HG02623 (cell line): ENCODE measurements around the gene SEC23B.

Experiments used
- ATAC-seq: cut with Tn5 transposase; IDR thresholded peaks from one replicate; pipeline ENCODE4 v1.9.1; 2021; ENCODE audit warnings: moderate library complexity; ENCODE audit not compliant: unreplicated experiment

Gene SEC23B

DNA sequence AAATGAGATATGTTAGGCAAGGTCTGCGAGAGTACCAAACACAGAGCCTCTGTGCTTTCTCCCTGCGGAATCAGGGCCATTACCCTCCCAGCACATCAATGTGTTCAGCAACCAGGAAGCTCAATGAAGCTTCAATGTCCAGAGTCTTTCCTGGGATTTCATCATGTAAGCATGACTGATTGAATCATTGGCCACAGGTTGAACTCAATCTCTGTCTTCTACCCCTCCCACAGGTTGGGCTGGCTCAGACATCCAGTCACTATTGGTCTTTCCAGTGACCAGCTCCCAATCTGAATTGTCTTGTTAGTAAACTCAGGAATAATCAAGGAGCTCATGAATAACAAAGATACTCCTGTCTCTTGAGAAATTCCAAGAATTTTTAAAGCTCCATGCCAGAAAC is 77.4 kb downstream of the SEC23B start:
- no peak for ATAC-seq

DNA sequence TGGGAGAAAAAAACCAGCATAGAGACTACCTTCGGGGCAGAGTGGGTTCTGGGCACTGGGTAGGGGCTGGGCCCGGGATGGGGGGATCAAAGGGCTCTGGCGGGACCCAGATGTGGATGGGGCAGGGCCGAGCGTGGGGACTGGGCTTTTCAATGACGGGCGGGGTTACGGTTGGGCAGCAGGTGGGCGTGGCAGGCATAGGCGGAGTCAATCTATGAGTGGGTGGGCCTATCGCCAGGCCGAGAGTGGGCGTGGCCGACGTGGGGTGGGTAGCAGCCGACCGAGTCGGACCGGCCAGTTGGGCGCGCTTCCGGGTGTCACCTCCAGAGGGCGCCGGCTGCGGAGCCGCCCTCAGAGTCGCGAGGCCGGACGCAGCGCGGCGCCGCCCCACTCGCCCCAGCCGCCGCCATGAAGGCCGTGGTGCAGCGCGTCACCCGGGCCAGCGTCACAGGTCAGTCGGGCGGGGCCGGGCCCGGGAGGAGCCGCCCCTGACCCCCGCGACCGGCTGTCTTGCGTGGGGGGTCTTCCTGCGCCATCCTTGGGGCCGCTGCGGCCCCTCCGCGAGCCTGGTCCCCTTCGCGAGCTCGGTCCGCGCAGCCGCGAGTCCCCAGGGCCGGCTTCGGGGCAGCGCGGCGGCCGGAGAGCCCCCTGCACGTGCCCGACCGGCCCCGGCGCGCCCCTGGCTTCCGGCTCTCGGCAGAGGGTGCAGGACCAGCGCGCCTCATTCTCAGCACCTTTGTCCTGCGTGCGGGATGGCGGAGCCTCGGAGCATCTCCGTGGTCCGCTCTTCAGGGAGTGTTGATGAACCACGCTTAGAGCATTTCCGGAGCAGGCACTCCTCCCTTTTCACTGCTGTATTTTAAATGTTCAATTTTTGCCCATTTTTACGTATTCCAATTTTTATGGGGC is 80.2 kb downstream of the SEC23B start, which contains the start of gene DTD1:
Gene DTD1, plus strand, starts transcription at position 390 of the 909 bp plus-strand sequence. Its CDS starts 19 bp downstream, at position 409.
- peak; percentile 83 for ATAC-seq

DNA sequence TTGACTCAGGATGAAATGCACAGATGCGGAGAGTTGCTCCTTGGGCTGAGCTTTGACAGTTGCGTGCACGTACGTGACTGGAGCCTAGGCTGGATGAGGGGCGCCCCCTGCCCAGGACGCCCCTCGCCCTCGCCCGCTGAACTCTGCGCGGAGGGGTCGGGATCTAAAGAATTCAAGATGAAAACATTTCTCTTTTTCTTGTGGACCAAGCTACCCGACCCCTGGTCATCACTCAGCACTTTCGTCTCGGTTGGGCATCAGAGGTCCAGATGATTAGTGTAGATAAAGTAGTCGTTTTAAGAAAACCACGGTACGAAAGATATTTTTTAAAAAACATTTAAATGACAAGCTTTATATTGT is 80.8 kb downstream of the SEC23B start:
- ATAC-seq: no peak

DNA sequence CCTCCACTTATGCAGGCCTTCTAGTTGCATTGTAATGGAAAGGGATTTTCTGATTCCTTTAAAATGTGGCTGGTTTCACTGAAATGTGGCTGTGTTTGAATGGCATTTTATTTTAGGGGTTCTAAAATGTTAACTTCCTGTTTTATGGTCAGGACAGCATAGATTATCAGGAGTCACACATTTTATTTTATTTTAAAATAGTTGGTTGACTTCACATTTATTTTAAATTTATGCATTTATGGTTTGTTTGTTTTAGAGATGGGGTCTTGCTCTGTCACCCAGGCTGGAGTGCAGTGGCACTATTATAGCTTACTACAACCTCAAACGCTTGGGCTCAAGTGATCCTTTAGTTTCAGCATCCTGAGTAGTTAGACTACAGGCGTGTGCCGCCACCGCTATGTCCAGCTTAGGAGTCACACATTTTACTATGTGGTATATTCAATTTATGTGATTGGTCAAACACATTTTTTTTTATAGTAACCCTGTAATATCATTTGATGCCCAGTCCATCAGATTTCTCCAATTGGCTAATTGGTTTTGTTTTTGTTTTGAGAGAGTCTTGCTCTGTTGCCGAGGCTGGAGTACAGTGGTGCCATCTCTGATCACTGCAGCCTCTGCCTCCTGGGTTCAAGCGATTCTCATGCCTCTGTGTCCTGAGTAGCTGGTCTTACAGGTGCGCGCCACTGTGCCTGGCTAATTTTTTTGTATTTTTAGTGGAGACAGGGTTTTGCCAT is 82.4 kb downstream of the SEC23B start:
- ATAC-seq: no peak

DNA sequence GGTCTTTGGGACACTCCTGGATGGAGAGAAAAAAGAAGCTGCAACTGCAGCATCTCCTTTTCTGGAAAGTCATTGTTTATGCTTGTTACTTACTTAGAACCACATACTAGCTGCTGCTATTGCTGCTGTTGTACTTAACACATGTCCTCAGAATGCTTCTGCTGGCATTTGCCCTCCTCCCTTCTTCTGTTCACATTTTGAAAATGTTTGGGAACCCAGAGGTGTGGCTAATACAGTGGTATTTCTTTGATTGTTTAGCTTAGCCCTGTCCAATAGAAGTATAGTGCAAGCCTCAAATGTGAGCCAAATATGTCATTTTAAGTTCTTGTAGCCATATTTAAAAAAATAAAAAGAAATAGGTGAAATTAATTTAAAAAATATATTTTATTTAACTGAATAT is 88.5 kb downstream of the SEC23B start:
- no peak for ATAC-seq

DNA sequence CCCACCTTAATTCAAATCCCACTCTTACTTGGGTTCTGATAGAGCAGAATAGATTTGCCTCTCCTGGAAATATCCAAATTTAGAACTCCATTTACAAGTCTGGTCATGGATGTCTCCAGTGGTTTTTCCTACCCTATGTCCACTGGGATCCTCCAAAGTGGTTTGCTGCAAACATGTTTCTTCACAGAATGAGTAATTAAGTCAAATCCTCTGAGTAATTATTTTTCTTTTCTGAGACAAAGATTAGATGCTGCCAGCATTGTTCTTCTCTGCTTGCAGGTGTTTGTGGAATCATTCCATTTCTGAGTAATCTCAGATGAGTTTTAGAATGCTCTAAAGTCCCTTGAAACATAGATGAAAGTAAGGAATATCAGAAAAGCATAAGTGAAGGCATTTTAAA is 102.0 kb downstream of the SEC23B start:
- no peak for ATAC-seq
